Activated naive CD4-positive, alpha-beta T cell treated with anti-CD3 and anti-CD28 coated beads, Interleukin-2, amount 50 U/mL, for 72 hours (primary cell): ENCODE results near the gene LRRC42. TPM values are rescaled to one million over a fixed set of nuclear protein-coding genes. Genes with fewer than 3 reads are reported as not detected.

Experiments used
- ATAC-seq, 2 donors: fragments of 150-1000 bp; cut with Tn5 transposase; 2 replicates each; pipeline ENCODE4 v1.10.0; 2021; ENCODE audit warnings: mild to moderate bottlenecking in 2 of 2, moderate library complexity in 2 of 2
- DNase-seq, 2 donors: peaks; one replicate each; pipeline ENCODE4 v3.0.0; 2021 to 2022; ENCODE audit warnings: low spot score in 2 of 2
- H3K27ac Mint-ChIP-seq, 2 donors: one replicate each; pipeline ENCODE4 v1.8.0; 2022; ENCODE audit warnings: mild to moderate bottlenecking in 2 of 2, mixed read lengths in 2 of 2
- H3K36me3 Mint-ChIP-seq, 2 donors: one replicate each; pipeline ENCODE4 v1.8.0; 2022; ENCODE audit warnings: mixed read lengths in 2 of 2
- H3K9me3 Mint-ChIP-seq, 2 donors: one replicate each; pipeline ENCODE4 v1.8.0; 2022; ENCODE audit warnings: mixed read lengths in 2 of 2
- total RNA-seq, 2 donors: library from RNA; stranded (reverse); gene quantifications; one replicate each; pipeline ENCODE4 v1.2.3, GENCODE V29; 2022

The LRRC42 gene
- total RNA-seq, 2 donors from 2014 or later: 31.6 to 35.8 TPM

DNA sequence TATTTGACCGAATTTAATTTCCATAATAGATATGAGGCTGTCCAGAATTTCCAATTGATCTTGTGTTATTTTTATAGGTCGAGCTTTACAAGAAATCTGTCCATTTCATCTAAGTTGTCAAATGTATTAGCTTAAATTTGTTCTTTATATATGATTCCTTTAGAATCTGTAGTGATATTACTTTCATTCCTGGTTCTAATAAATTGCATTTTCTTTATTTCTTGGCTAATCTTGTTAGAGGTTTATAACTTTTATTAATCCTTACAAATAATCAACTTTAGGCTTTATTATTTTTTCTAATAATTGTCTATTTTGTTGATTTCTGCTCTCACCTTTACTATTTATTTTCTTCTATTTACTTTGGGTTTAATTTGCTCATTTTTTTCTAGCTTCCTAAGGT, 14.6 kb upstream of the LRRC42 start:
- Mint-ChIP-seq H3K36me3 (peaks cover 10 to 62% of the 10 kb centered on the region in 2 donors), H3K27ac (no peak overlapping the region), H3K9me3 (no peaks in the 10 kb centered on the region)
- ATAC-seq (no peak), DNase-seq (no peak)

DNA sequence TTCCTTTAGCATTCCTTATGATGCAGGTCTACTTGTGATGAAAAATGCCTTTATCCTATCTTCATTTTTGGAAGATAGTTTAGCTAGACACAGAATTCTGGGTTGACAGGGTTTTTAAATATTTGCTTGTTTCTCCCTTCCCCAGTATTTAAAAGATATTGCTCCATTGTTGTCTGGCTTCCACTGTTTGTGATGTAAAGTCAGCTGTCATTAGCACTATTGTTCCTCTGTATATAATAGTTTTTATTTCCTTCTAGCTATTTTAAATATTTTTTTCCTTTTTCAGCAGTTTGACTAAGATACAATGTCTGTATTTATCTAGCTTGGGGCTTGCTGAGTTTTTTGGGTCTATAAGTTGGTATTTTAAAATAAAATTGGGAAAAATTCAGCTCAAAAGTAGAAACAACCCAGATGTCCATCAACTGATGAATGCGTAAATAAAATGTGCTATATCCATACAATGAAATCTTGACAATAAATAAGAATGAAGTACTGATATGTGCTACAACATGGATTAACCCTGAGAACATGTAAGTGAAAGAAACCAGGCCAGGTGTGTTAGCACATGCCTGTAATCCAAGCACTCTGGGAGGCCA, 11.9 kb upstream of the LRRC42 start:
- DNase-seq: no peak
- Mint-ChIP-seq H3K9me3 (no peaks in the 10 kb centered on the region), H3K27ac (no peak overlapping the region), H3K36me3 (peaks cover 14 to 58% of the 10 kb centered on the region in 2 donors)
- ATAC-seq: no peak

DNA sequence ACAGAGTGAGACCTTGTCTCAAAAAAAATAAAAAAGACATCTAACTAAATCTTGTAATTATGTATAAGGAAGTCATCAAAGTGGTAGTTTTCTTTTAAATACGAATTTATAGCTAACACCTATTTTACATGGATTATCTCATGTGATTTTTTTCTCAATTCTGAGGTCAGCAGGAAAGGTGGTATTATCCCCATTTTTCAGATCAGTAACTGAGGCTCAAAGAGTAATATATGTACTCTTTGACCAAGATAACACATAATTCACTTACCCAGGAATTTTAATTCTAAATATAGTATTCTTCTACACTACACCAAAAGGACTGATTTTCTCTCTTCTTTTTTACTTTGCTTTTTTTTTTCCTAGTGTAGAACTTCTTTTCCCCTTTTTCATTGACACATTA, 9.7 kb upstream of the LRRC42 start:
- H3K36me3 Mint-ChIP-seq: peaks cover 14 to 65% of the 10 kb centered on the region in 2 donors
- no peak for DNase-seq
- H3K9me3 Mint-ChIP-seq: no peaks in the 10 kb centered on the region
- H3K27ac Mint-ChIP-seq: no peak overlapping the region
- no peak for ATAC-seq

DNA sequence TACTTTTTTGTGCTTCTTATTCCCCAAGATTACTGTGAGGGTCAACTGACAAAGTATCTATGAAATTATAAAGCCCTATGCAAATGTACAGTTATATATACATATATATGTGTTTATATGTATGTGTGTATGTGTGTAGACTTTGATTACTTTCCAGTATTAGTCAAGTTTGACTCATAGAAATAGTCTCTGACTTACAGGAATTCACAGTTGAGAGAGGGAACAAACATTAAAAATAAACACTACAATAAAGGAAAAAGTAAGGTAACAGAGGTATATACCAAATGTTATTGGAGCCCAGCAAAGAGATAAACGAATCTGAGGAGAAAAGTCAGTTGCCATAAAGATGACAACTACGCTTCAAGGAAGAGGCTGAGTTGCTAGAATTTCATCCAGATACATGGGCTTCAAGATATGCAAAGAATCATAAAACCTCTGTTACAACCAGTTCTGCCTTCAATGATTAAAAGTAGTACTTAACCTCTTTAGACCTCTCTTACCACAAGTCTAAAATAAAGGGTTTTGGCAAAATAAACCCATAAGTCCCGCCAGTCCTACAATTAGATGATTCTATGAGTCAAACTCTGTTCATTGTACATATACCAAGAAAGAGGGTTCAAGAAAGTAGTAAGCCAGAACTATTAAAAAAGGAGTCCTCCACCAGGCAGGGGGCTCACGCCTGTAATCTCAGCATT, 7.9 kb upstream of the LRRC42 start:
- H3K36me3 Mint-ChIP-seq: peaks cover 18 to 58% of the 10 kb centered on the region in 2 donors
- no peak overlapping the region for H3K27ac Mint-ChIP-seq
- ATAC-seq (peak in 1 of 2 donors; percentile 42), DNase-seq (no peak)
- peaks cover 0 to 4% of the 10 kb centered on the region in 2 donors for H3K9me3 Mint-ChIP-seq

DNA sequence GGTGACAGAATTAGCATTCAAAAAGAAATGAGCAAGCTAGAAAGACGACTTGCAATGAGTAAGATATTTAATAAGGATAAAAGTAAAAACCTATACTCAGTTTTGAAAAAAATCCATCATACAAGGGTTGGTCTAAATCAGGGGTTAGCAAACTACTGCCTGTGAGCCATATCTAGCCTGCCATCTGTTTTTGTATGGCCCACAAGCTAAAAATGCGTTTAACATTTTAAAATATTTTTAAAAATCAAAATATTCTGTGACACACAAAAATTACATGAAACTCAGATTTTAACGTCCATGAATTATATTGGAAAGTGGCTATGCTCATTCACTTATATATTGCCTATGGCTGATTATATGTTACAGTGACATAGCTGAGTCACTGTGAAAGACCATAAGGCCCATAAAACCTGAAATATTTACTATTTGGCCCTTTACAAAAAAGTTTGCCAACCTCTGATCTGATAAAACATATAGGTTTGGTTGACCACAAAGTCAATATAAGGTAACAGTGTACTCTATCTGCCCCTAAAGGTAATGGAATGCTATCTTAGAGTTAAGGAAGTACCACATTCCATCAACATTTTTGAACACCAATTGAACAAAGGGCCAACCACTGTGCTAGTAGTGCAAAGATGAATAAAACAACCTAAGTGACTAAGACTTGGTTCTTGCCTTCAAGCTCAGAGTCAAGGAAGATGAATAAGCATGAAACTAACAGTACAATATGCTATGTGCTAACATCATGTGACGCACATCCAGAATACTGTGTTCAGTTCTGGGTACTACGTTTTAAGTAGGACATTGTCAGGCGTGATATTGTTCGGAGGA, 3.8 kb upstream of the LRRC42 start:
- peak; percentile 35 for ATAC-seq
- peak overlapping the region; percentile 51 to 95 for H3K27ac Mint-ChIP-seq
- H3K9me3 Mint-ChIP-seq: peaks cover 0 to 4% of the 10 kb centered on the region in 2 donors
- H3K36me3 Mint-ChIP-seq: peaks cover 12 to 46% of the 10 kb centered on the region in 2 donors
- no peak for DNase-seq

DNA sequence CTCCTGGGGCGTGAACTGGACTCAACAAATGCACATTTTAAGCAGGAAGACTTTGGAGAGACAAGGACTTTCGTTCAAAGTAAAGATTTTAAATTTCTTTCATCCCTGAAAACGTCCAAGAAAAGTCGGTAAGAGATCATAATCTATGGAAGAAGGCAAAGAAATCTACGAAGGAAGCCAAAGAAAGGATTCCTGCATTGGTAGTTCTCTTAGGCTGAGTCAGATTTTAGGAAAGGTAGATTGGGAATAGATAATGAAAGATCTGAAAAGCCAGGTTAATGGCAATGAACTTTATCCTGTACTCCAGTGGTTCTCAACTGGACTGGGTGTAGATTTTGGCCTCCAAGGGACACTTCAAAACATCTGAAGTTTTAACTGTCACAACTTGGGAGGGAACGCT, 3.1 kb upstream of the LRRC42 start:
- ATAC-seq: no peak
- Mint-ChIP-seq H3K27ac (peak overlapping the region; percentile 80 to 95), H3K36me3 (peaks cover 12 to 40% of the 10 kb centered on the region in 2 donors)

DNA sequence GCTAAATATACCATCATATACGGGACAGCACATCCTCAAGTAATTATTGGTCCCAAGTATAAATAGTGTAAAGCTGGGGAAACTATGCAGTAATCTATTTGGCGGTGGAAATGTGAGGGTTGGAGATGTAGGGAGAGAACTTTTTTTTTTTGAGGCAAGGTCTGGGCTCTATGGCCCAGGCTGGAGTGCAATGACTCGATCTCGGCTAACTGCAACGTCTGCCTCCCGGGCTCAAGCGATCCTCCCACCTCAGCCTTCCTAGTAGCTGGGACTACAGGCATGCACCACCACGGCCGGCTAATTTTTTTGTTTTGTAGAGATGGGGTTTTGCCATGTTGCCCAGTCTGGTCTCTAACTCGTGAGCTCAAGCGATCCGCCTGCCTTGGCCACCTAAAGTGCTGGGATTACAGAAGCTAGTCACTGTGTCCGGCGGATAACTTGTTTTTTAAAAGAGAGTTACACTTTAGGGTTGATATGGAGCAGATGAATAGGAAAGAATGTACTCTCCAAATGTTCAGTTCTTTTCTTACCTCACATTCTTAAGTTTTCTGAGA, 2.6 kb upstream of the LRRC42 start:
- Mint-ChIP-seq H3K27ac (peak overlapping the region; percentile 80 to 95), H3K9me3 (peaks cover 0 to 4% of the 10 kb centered on the region in 2 donors), H3K36me3 (peaks cover 12 to 40% of the 10 kb centered on the region in 2 donors)
- ATAC-seq (no peak), DNase-seq (no peak)

More for the DNA sequence above, 3.1 kb upstream of the LRRC42 start:
- H3K9me3 Mint-ChIP-seq: peaks cover 0 to 4% of the 10 kb centered on the region in 2 donors
- no peak for DNase-seq

DNA sequence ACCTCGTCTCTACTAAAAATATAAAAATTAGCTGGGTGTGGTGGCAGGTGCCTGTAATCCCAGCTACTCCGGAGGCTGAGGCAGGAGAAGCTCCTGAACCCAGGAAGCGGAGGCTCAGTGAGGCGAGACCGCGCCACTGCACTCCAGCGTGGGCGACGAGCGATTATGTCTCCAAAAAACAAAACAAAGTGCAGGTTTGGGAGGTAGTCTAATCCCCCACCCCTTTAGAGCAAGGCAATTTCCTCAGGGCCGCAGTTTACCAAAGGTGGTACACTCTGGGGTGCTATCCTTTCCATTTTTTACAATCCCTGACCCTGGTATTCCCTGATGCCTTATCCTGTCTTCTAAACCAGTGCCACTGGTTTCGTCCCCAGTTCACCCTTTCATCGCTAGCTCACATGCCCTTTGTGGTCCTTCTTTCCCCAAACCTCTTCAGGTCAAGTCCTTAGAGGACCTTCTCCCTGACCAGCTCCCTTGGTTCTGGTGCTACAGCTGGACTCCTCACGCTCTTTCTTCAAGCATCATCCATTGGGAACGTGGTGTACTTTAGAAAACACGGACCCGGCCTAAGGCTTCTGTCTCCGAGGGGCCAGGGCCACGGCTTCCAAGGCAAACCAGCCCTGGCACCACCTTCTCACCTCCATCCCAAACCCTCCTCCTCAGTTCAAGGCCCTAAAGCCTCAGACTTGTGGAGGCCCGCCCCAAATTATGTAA, 1.5 kb upstream of the LRRC42 start:
- Mint-ChIP-seq H3K9me3 (peaks cover 0 to 4% of the 10 kb centered on the region in 2 donors), H3K27ac (peak overlapping the region; percentile 89 to 95), H3K36me3 (peaks cover 12 to 34% of the 10 kb centered on the region in 2 donors)
- DNase-seq (no peak), ATAC-seq (no peak)

DNA sequence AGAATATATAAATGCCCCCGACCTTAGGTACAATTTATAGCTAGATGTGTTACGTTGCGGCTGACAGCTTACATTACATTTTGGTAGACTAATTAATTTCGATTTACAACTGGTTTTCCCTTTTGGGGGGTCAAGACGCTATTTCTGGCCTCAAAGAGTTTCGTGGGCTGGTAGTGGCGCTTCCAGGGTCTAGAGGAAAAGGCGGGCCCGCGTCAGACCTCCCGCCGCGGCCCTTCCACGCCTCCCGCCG, 1.0 kb upstream of the LRRC42 start:
- ATAC-seq: no peak
- peak overlapping the region; percentile 89 to 95 for H3K27ac Mint-ChIP-seq
- peaks cover 0 to 4% of the 10 kb centered on the region in 2 donors for H3K9me3 Mint-ChIP-seq

DNA sequence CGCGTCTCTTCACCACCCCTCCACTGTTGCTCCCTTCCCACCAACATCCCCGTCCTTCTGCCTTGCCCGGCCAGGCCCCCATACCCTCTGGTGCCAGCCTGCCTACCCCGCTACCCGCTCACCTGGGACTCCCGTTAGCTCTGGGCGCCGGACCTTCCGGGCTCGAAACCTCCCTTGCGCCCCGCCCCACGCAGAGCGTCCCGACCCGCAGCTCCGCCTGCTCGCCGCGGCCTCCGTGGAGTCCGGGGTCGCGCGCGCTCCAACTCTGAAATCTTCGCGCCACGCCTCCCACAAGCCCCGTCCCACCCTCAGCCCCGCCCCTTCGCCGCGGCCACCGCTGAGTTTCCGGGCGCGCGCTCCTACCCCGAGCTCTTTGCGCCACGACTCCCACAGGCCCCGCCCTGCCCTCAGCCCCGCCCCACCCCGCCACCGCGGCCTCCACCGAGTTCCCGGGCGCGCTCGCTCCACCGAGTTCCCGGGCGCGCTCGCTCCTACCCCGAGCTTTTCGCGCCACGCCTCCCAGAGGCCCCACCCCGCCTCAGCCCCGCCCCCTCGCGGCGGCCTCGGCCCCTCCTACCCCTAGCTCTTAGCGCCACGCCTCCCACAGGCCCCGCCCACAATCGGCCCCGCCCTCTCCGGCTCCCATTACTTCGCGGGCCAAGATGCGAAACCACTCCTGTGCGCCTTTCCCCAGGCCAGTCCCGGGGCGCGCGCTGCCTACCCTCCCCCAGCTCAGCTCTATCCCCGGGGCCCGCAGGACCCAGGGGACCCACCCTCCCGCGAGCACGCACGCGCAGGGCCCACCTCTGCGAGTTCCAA, 508 bp upstream of the LRRC42 start, which contains the start of gene IFT25:
Gene IFT25 (minus strand): TSS at position 267 of the 819 bp plus-strand sequence. CDS start 5,617 bp downstream, outside the sequence.
- peaks cover 12 to 28% of the 10 kb centered on the region in 2 donors for H3K36me3 Mint-ChIP-seq
- H3K9me3 Mint-ChIP-seq: peaks cover 0 to 4% of the 10 kb centered on the region in 2 donors
- ATAC-seq (peak; percentile 70 to 77), DNase-seq (peak; percentile 99)
- peak within 1 kb of the TSS; percentile 92 to 95 for H3K27ac Mint-ChIP-seq

More for the DNA sequence above, 1.0 kb upstream of the LRRC42 start:
- peaks cover 12 to 31% of the 10 kb centered on the region in 2 donors for H3K36me3 Mint-ChIP-seq
- DNase-seq: no peak

DNA sequence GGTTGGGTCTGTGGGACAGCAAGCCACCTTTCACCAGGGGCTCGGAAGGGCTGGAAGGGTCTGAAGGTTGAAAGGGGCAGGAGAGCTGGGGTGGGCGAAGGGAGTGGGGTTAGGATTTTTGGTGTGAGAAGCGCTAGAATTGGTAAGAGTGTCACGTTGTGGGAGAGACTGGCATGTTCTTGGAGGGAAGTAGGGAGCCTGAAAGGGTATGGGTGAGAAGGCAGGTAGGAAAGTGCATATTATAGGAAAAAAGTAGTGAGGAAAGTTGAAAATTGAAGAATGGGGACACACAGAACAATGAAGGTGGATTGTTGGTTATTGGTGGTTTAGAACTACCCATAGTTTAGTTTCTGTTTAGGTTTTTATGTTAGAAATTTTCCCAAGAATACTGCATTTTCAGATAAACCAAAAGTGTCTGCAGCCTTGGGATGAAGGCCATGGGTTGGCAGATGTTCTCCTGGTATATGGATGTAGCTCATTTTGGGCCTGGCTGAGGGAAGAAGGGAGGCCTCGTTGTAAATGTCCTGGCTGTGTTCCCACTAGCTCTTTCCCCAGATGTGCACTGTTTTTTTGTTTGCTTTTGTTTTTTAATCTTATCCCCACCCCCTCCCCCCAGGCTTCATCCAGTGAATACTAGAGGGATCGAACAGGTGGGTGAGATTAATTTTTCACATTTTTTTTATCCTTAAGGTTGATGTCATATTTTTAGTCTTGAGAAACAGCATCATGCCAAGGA, 1.2 kb downstream of the LRRC42 start:
- H3K36me3 Mint-ChIP-seq: peaks cover 13 to 29% of the 10 kb centered on the region in 2 donors
- H3K27ac Mint-ChIP-seq: peak overlapping the region; percentile 80 to 92
- ATAC-seq: no peak

DNA sequence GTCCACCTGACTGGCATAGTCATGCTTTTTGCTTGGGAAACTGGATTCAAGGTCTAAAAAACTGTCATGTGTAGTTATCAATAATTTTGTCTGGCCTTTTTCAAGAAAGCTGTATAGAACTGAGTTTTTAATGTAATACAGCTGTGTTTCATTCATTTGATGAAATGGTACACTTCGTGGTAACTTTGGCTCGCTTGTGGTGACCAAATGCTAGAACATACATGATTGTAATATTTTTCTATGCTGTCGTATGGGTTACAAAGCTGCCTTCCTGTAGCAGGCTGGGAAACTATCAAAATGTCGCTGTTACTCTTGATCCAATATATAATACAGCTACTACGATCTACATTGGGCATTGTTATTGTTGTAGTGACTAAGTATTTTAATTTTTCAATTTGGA, 2.1 kb downstream of the LRRC42 start:
- peaks cover 18 to 24% of the 10 kb centered on the region in 2 donors for H3K36me3 Mint-ChIP-seq

More for the DNA sequence above, 1.2 kb downstream of the LRRC42 start:
- peaks cover 0 to 4% of the 10 kb centered on the region in 2 donors for H3K9me3 Mint-ChIP-seq
- no peak for DNase-seq

DNA sequence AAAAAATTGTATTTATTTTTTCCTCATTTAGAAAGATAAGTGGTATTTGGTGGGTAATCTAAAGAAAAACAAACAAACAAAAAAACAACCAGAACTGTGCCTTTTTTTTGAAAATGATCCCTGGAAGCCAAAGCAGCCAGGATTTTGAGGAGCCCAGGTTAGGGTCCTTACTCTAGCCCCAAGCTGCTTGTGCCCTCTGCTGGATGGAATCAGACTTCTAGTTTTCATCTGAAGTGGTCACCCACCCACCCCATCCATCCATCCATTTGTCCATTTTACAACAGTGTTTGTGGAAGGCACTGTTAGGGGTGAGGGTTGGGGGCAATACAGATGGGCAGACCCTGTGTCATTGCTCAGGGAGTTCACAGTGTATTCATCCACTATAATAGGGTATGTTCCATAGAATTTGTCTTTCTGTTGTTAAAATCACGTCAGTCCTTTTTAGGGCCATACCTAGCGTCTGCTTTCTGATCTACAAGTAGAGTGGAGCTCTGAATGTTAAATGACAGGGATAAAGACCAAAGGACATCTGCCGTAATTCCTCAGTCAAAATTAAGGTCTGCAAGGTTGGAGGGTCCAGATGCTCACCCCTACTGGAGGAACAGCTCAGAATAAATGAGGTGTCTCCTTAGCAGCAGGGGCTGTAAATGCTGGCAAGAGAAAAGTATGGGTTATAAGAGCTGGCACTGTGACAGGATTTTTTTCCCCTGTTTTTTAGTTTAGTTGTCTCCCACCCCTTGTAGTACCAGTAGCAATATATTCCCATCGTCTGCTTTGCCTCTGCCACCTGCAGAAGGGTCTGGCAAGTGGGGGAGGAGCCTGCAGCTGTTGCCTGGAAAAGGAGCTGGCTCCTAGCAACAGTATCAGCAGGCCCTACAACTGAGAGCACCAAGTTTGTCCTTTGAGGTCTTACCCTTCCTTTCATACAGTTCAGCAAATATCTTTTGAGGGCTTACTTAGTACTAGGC, 3.2 kb downstream of the LRRC42 start:
- Mint-ChIP-seq H3K36me3 (peaks cover 16 to 19% of the 10 kb centered on the region in 2 donors), H3K9me3 (no peaks in the 10 kb centered on the region), H3K27ac (no peak overlapping the region)
- DNase-seq (peak in 1 of 2 donors; percentile 29), ATAC-seq (no peak)

More for the DNA sequence above, 2.1 kb downstream of the LRRC42 start:
- ATAC-seq: no peak
- DNase-seq: no peak
- Mint-ChIP-seq H3K27ac (no peak overlapping the region), H3K9me3 (no peaks in the 10 kb centered on the region)

DNA sequence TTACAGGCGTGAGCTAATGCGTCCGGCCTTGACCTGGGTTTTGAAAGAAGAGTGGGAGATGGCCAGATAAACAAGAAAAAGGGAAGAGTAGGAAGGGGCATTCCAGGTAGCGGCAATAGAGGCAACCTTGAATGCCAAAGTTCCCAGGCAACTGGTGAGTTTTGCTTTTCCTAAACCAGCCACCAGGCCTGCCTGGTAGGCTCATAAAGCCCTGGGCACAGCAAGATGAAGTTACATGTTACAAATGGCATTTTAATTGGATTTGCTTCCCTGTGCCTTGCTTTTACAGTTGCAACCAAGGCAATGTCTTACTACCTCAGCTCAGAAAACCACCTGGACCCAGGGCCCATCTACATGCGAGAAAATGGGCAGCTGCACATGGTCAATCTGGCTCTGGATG, 5.5 kb downstream of the LRRC42 start:
- no peaks in the 10 kb centered on the region for H3K9me3 Mint-ChIP-seq
- peaks cover 6 to 10% of the 10 kb centered on the region in 2 donors for H3K36me3 Mint-ChIP-seq
- DNase-seq (no peak), ATAC-seq (no peak)
- H3K27ac Mint-ChIP-seq: peak overlapping the region in 1 of 2 donors; percentile 79
